HepG2 (cell line): ENCODE results near the gene IFT172.

Experiments
- CBX5 ChIP-seq: sonication (generic); formaldehyde crosslinking; IDR thresholded peaks from 2 replicates; pipeline ENCODE4 v1.4.0; 2020; ENCODE audit warnings: missing genetic modification reagents, borderline replicate concordance
- GATAD2A ChIP-seq: IDR thresholded peaks from 2 replicates; pipeline ENCODE4 v1.6.1; 2016
- RFX5 ChIP-seq: IDR thresholded peaks from 2 replicates; pipeline ENCODE4 v1.6.1; 2011; ENCODE audit warnings: low read depth, low read length, improper control_type of control experiment
- USF2 ChIP-seq, 2 experiments: sonication (generic) in 1 of 2; formaldehyde crosslinking in 1 of 2; IDR thresholded peaks; 2 replicates each; pipeline versions ENCODE4 v1.5.1 to v1.6.1; 2011 to 2020; ENCODE audit warnings: borderline replicate concordance in 1 of 2, low read depth in 1 of 2, low read length in 1 of 2, mild to moderate bottlenecking in 1 of 2, missing genetic modification reagents in 1 of 2, moderate library complexity in 1 of 2
- ZNF484 ChIP-seq: sonication (generic); formaldehyde crosslinking; IDR thresholded peaks from 2 replicates; pipeline ENCODE4 v1.5.1; 2020; ENCODE audit warnings: mild to moderate bottlenecking, low read depth, missing genetic modification reagents, borderline replicate concordance
- ZNF790 ChIP-seq: sonication (generic); formaldehyde crosslinking; IDR thresholded peaks from 2 replicates; pipeline ENCODE4 v1.8.0; 2022; ENCODE audit warnings: missing genetic modification reagents, mild to moderate bottlenecking, borderline replicate concordance

- TF ChIP-seq USF2 (IDR thresholded peaks at IDR 0.05; ENCODE audit: low read depth, low read length) (no peak), USF2 (CRISPR knock-in tag; IDR thresholded peaks at IDR 0.05; ENCODE audit: borderline replicate concordance) (no peak), GATAD2A (CRISPR knock-in tag) (no peak), ZNF484 (CRISPR knock-in tag) (no peak), CBX5 (CRISPR knock-in tag) (no peak), ZNF790 (CRISPR knock-in tag) (no peak), RFX5 (no peak)
These were observed 66.6 kb downstream of the IFT172 start for GRCh38 chr2:27422958-27423357.
